HepG2 (cell line): ENCODE measurements around the gene CTSV. TPM values are rescaled to one million over a fixed set of nuclear protein-coding genes. Genes with fewer than 3 reads are reported as not detected.

Experiments
- BCLAF1 ChIP-seq: fragments of 450-650 bp; IDR thresholded peaks from 2 replicates; pipeline ENCODE4 v1.6.1; 2017; ENCODE audit warnings: mild to moderate bottlenecking
- MAF1 ChIP-seq: sonication (generic); formaldehyde crosslinking; IDR thresholded peaks from 2 replicates; pipeline ENCODE4 v1.5.0; 2020; ENCODE audit warnings: missing genetic modification reagents, borderline replicate concordance
- MZF1 ChIP-seq: sonication (generic); formaldehyde crosslinking; IDR thresholded peaks from 2 replicates; pipeline ENCODE4 v1.8.1; 2023; ENCODE audit warnings: mild to moderate bottlenecking, missing genetic modification reagents, borderline replicate concordance
- NCOA1 ChIP-seq: sonication (generic); formaldehyde crosslinking; IDR thresholded peaks from 2 replicates; pipeline ENCODE4 v1.9.0; 2021; ENCODE audit warnings: missing genetic modification reagents
- NR2F6 ChIP-seq, 2 experiments: IDR thresholded peaks; 2 replicates each; pipeline ENCODE4 v1.6.1; 2016; ENCODE audit warnings: antibody characterized with exemption in 1 of 2, mild to moderate bottlenecking in 1 of 2
- PITX1 ChIP-seq: sonication (generic); formaldehyde crosslinking; IDR thresholded peaks from 2 replicates; pipeline ENCODE4 v1.5.1; 2020; ENCODE audit warnings: mild to moderate bottlenecking, missing genetic modification reagents
- PRMT3 ChIP-seq: sonication (generic); formaldehyde crosslinking; IDR thresholded peaks from 2 replicates; pipeline ENCODE4 v1.8.1; 2022; ENCODE audit warnings: low read depth, mild to moderate bottlenecking, moderate library complexity, missing genetic modification reagents, borderline replicate concordance
- SMARCC2 ChIP-seq: fragments of 450-650 bp; IDR thresholded peaks from 2 replicates; pipeline ENCODE4 v1.6.1; 2017; ENCODE audit warnings: antibody characterized with exemption, mild to moderate bottlenecking
- SOX5 ChIP-seq: IDR thresholded peaks from 2 replicates; pipeline ENCODE4 v1.6.1; 2016; ENCODE audit warnings: borderline replicate concordance
- SPEN ChIP-seq: sonication (generic); formaldehyde crosslinking; IDR thresholded peaks from 2 replicates; pipeline ENCODE4 v1.5.1; 2020; ENCODE audit warnings: low read depth, mild to moderate bottlenecking, missing genetic modification reagents
- TFDP2 ChIP-seq: sonication (generic); formaldehyde crosslinking; IDR thresholded peaks from 2 replicates; pipeline ENCODE4 v1.4.0; 2020; ENCODE audit warnings: missing genetic modification reagents
- THAP11 ChIP-seq: IDR thresholded peaks from 2 replicates; pipeline ENCODE4 v1.6.1; 2016; ENCODE audit warnings: missing biosample characterization, missing genetic modification reagents
- TSC22D2 ChIP-seq: sonication (generic); formaldehyde crosslinking; IDR thresholded peaks from 2 replicates; pipeline ENCODE4 v1.5.1; 2020; ENCODE audit warnings: missing genetic modification reagents, mild to moderate bottlenecking, borderline replicate concordance
- ZMYM3 ChIP-seq: sonication (generic); formaldehyde crosslinking; IDR thresholded peaks from 2 replicates; pipeline ENCODE4 v1.5.1; 2020; ENCODE audit warnings: mild to moderate bottlenecking, missing genetic modification reagents
- ZNF275 ChIP-seq: sonication (generic); formaldehyde crosslinking; IDR thresholded peaks from 2 replicates; pipeline ENCODE4 v1.8.0; 2022; ENCODE audit warnings: missing genetic modification reagents, mild to moderate bottlenecking, inconsistent platforms, borderline replicate concordance
- ZNF552 ChIP-seq: sonication (generic); formaldehyde crosslinking; IDR thresholded peaks from 2 replicates; pipeline ENCODE4 v1.9.0; 2022; ENCODE audit warnings: missing genetic modification reagents, mild to moderate bottlenecking, borderline replicate concordance
- ZNF782 ChIP-seq: sonication (generic); formaldehyde crosslinking; IDR thresholded peaks from 2 replicates; pipeline ENCODE4 v1.4.0; 2020; ENCODE audit warnings: missing genetic modification reagents, mild to moderate bottlenecking, borderline replicate concordance
- ZNF792 ChIP-seq: IDR thresholded peaks from 2 replicates; pipeline ENCODE4 v1.6.1; 2016
- polyA plus RNA-seq, 8 experiments: library from polyadenylated mRNA; depleted of rRNA in 3 of 8; stranded (reverse) in 7 of 8; unstranded in 1 of 8; fragments of >200 nt; fragmentation: Illumina TruSeq in 4 of 8; extraction: Trizol in 4 of 8; gene quantifications; 2 replicates each; pipeline versions ENCODE4 v1.2.1 to v1.2.3, GENCODE V29; 2011 to 2016; ENCODE audit warnings: low read depth in 4 of 8, missing spikeins in 1 of 8, mixed read lengths in 1 of 8; ENCODE audit not compliant: insufficient read depth in 1 of 8
- total RNA-seq, 5 experiments: library from RNA; depleted of rRNA; stranded (reverse); fragments of >200 nt; fragmentation: Illumina TruSeq; extraction: Trizol; gene quantifications; 2 replicates each; pipeline ENCODE4 v1.2.3, GENCODE V29; 2016; ENCODE audit warnings: low read depth in 1 of 5
- TF ChIP-seq, protein P1 (sequence below): sonication (generic); formaldehyde crosslinking; IDR thresholded peaks from 2 replicates; pipeline ENCODE4 v1.4.0; 2020; ENCODE audit warnings: low read depth, mild to moderate bottlenecking, missing genetic modification reagents
- TF ChIP-seq, protein P2 (sequence below): sonication (generic); formaldehyde crosslinking; IDR thresholded peaks from 2 replicates; pipeline ENCODE4 v1.4.0; 2020; ENCODE audit warnings: missing genetic modification reagents, mild to moderate bottlenecking, borderline replicate concordance

The CTSV gene
- total and polyA plus RNA-seq, 2 of the 13 experiments (the other 11 are each of a cell fraction or from before 2014, with no cell fraction given), result 10.6 to 12.6 TPM

DNA sequence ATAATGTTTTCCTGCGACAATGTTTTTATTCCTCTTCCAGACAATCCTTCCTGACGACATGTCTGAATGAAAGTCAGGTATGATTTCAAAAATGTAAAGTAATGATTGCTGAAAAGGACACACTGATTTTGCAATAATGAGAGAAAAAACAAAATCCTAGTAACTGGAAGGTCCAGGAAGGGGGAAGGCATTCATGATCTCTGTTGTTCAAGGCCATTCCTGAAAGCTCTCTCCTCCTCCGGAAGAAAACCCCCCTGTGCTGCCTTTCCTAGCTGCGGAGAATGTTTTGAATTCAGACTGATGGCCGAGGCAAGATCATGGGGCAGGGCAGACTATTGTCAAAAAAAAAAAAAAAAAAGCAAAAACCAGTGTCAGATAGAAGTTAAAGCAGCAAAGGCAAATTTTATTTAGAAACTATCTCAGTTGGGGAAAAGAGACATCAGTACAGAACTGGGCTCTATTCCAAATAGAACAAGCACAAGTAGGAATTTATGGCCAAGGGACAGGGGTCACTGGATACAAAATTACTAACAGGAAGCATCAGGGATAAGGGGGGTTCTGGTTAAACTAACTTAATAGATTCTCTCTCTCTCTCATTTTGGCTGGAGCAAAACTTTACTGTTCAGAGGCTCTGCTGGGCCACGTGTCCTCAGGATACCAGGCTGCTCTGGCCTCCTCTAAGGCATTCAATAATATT, 36.5 kb upstream of the CTSV start (continued):
- TF ChIP-seq TSC22D2 (no peak), BCLAF1 (no peak), TFDP2 (no peak), MAF1 (CRISPR knock-in tag) (no peak), MZF1 (CRISPR knock-in tag) (no peak), ZNF275 (no peak), ZMYM3 (no peak), ZNF552 (no peak), PRMT3 (CRISPR knock-in tag) (no peak), SOX5 (CRISPR knock-in tag) (peak; percentile 69; the same call in 1 of the 2 replicates), PITX1 (CRISPR knock-in tag) (no peak), THAP11 (no peak), SPEN (CRISPR knock-in tag) (no peak), ZNF792 (CRISPR knock-in tag) (no peak), NCOA1 (CRISPR knock-in tag) (no peak), NR2F6 (IDR thresholded peaks at IDR 0.05) (no peak), NR2F6 (CRISPR knock-in tag; IDR thresholded peaks at IDR 0.05) (peak; percentile 35; the same call in 1 of the 2 replicates), ZNF782 (CRISPR knock-in tag) (no peak), SMARCC2 (no peak)
- TF ChIP-seq, protein P1, sequence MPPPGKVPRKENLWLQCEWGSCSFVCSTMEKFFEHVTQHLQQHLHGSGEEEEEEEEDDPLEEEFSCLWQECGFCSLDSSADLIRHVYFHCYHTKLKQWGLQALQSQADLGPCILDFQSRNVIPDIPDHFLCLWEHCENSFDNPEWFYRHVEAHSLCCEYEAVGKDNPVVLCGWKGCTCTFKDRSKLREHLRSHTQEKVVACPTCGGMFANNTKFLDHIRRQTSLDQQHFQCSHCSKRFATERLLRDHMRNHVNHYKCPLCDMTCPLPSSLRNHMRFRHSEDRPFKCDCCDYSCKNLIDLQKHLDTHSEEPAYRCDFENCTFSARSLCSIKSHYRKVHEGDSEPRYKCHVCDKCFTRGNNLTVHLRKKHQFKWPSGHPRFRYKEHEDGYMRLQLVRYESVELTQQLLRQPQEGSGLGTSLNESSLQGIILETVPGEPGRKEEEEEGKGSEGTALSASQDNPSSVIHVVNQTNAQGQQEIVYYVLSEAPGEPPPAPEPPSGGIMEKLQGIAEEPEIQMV (CRISPR knock-in tag), result no peak
- TF ChIP-seq, protein P2, sequence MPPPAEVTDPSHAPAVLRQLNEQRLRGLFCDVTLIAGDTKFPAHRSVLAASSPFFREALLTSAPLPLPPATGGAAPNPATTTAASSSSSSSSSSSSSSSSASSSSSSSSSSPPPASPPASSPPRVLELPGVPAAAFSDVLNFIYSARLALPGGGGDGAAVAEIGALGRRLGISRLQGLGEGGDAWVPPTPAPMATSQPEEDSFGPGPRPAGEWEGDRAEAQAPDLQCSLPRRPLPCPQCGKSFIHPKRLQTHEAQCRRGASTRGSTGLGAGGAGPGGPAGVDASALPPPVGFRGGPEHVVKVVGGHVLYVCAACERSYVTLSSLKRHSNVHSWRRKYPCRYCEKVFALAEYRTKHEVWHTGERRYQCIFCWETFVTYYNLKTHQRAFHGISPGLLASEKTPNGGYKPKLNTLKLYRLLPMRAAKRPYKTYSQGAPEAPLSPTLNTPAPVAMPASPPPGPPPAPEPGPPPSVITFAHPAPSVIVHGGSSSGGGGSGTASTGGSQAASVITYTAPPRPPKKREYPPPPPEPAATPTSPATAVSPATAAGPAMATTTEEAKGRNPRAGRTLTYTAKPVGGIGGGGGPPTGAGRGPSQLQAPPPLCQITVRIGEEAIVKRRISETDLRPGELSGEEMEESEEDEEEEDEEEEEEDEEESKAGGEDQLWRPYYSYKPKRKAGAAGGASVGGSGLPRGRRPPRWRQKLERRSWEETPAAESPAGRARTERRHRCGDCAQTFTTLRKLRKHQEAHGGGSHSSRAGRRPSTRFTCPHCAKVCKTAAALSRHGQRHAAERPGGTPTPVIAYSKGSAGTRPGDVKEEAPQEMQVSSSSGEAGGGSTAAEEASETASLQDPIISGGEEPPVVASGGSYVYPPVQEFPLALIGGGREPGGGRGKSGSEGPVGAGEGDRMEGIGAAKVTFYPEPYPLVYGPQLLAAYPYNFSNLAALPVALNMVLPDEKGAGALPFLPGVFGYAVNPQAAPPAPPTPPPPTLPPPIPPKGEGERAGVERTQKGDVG, result no peak
